Astrocyte (in vitro differentiated cells and primary cell): ENCODE data around the gene PHOSPHO2. TPM values are rescaled to one million over a fixed set of nuclear protein-coding genes. Genes with fewer than 3 reads are reported as not detected.

Experiments
- DNase-seq: peaks from one replicate; pipeline ENCODE4 v3.0.0-alpha.2; 2010; ENCODE audit warnings: low read depth
- FAIRE-seq: peaks from 2 replicates; lab custom pipeline; 2011; peaks lifted over from hg19 to GRCh38; lab: Jason Lieb, UNC
- H2AFZ ChIP-seq: 2 replicates; pipeline ENCODE4 v1.6.0; 2012; ENCODE audit warnings: low read depth, low read length, inconsistent platforms
- H3K27ac ChIP-seq: 2 replicates; pipeline ENCODE4 v1.5.1; 2011; ENCODE audit warnings: low read depth, low read length, inconsistent platforms
- H3K27me3 ChIP-seq: 2 replicates; pipeline ENCODE4 v1.6.0; 2011; ENCODE audit warnings: low read length, inconsistent platforms; ENCODE audit not compliant: insufficient read depth
- H3K36me3 ChIP-seq: 2 replicates; pipeline ENCODE4 v1.5.1; 2011; ENCODE audit warnings: low read length, inconsistent platforms; ENCODE audit not compliant: insufficient read depth
- H3K4me1 ChIP-seq: 2 replicates; pipeline ENCODE4 v1.5.1; 2011; ENCODE audit warnings: low read length, inconsistent platforms; ENCODE audit not compliant: insufficient read depth
- H3K4me2 ChIP-seq: 2 replicates; pipeline ENCODE4 v1.6.0; 2012; ENCODE audit warnings: low read length, inconsistent platforms
- H3K4me3 ChIP-seq: 2 replicates; pipeline ENCODE4 v1.5.1; 2011; ENCODE audit warnings: low read depth, mild to moderate bottlenecking, low read length, inconsistent platforms; ENCODE audit not compliant: insufficient read depth
- H3K79me2 ChIP-seq: 2 replicates; pipeline ENCODE4 v1.6.0; 2012; ENCODE audit warnings: mild to moderate bottlenecking, low read length, inconsistent platforms; ENCODE audit not compliant: insufficient read depth
- H3K9ac ChIP-seq: 2 replicates; pipeline ENCODE4 v1.6.0; 2012; ENCODE audit warnings: mild to moderate bottlenecking, low read length, inconsistent platforms
- H3K9me3 ChIP-seq: 2 replicates; pipeline ENCODE4 v1.5.1; 2012; ENCODE audit warnings: low read depth, mild to moderate bottlenecking, low read length, inconsistent platforms; ENCODE audit not compliant: insufficient read depth
- H4K20me1 ChIP-seq: 2 replicates; pipeline ENCODE4 v1.6.0; 2012; ENCODE audit warnings: low read length, inconsistent platforms; ENCODE audit not compliant: insufficient read depth
- H3K27ac Mint-ChIP-seq: one replicate; pipeline ENCODE4 v1.8.0; 2021; ENCODE audit warnings: mild to moderate bottlenecking, mixed read lengths; ENCODE audit not compliant: unreplicated experiment
- H3K27me3 Mint-ChIP-seq: one replicate; pipeline ENCODE4 v1.8.0; 2021; ENCODE audit warnings: low read depth, mixed read lengths; ENCODE audit not compliant: unreplicated experiment
- H3K36me3 Mint-ChIP-seq: one replicate; pipeline ENCODE4 v1.8.0; 2021; ENCODE audit warnings: low read depth, mixed read lengths; ENCODE audit not compliant: unreplicated experiment
- H3K4me1 Mint-ChIP-seq: one replicate; pipeline ENCODE4 v1.8.0; 2021; ENCODE audit warnings: low read depth, mixed read lengths; ENCODE audit not compliant: unreplicated experiment
- H3K4me3 Mint-ChIP-seq: one replicate; pipeline ENCODE4 v1.8.0; 2021; ENCODE audit warnings: mild to moderate bottlenecking, moderate library complexity, mixed read lengths; ENCODE audit not compliant: unreplicated experiment
- H3K9me3 Mint-ChIP-seq: one replicate; pipeline ENCODE4 v1.8.0; 2021; ENCODE audit warnings: mild to moderate bottlenecking, mixed read lengths; ENCODE audit not compliant: unreplicated experiment
- EZH2 ChIP-seq: IDR thresholded peaks from 2 replicates; pipeline ENCODE4 v1.6.1; 2012; ENCODE audit warnings: mild to moderate bottlenecking, low read length, inconsistent platforms; ENCODE audit not compliant: insufficient read depth
- total RNA-seq: library from RNA; stranded (reverse); gene quantifications from 2 replicates; pipeline ENCODE4 v1.2.1, GENCODE V29; 2021
- TF ChIP-seq, protein P1 (sequence below): IDR thresholded peaks from 2 replicates; pipeline ENCODE4 v1.5.1; 2011; ENCODE audit warnings: low read depth, mild to moderate bottlenecking, inconsistent platforms, low read length, moderate library complexity; ENCODE audit not compliant: insufficient read depth

Gene PHOSPHO2
- total RNA-seq, 1 donor from 2014 or later = 3.0 TPM

DNA sequence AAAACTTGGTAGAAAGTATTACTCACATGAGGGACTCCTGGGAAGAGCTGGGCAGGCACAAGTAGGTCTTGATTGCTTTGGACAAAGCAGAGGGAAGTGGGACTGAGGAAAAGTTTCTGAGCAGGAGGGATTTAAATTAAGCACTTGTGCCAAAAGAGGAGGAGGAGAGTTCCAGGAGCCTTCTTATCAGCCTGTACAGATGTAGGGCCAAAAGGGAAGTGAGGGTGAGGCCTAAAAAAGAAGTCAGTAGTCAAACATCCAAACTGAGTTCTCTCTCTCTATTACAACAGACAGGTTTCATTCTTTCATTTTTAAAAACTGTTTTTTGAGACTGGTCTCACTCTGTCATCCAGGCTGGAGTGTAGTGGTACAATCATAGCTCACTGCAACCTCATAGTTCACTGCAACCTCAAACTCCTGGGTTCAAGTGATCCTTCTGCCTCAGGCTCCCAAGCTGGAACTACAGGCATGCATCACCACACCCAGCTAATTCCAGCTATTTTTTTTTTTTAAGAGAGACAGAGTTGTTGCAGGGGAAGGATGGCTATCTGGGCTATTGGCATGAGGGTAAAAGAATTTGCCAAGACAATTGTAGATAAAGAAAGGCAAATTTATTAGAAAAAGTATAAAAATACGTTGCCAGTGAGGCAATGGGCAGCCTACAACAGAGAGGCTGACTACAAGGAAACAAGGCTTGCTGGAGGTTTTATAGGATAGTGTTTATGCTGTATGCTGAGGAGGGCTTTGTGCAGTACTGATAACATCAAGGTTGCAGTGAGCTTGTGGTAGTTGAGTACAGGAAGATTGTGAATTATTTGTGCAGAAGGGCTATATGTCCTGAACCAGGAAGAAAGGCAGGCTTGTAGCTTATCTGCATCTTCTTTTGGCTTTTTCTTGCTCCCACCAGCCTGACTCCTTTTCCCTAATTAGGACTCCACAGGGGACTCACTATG lies 29.0 kb upstream of the PHOSPHO2 start:
- Mint-ChIP-seq H3K27ac (peak overlapping the region; percentile 1), H3K9me3 (no peaks in the 10 kb centered on the region), H3K4me1 (peaks cover 7% of the 10 kb centered on the region), H3K36me3 (no peaks in the 10 kb centered on the region), H3K27me3 (peaks cover 2% of the 10 kb centered on the region), H3K4me3 (no peak overlapping the region)
- H3K27ac ChIP-seq = no peak overlapping the region
- no peak for TF ChIP-seq EZH2
- TF ChIP-seq, protein P1, sequence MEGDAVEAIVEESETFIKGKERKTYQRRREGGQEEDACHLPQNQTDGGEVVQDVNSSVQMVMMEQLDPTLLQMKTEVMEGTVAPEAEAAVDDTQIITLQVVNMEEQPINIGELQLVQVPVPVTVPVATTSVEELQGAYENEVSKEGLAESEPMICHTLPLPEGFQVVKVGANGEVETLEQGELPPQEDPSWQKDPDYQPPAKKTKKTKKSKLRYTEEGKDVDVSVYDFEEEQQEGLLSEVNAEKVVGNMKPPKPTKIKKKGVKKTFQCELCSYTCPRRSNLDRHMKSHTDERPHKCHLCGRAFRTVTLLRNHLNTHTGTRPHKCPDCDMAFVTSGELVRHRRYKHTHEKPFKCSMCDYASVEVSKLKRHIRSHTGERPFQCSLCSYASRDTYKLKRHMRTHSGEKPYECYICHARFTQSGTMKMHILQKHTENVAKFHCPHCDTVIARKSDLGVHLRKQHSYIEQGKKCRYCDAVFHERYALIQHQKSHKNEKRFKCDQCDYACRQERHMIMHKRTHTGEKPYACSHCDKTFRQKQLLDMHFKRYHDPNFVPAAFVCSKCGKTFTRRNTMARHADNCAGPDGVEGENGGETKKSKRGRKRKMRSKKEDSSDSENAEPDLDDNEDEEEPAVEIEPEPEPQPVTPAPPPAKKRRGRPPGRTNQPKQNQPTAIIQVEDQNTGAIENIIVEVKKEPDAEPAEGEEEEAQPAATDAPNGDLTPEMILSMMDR = no peak
- H3K9ac ChIP-seq = no peak overlapping the region
- DNase-seq = peak; percentile 6
- H4K20me1 ChIP-seq = no peaks in the 10 kb centered on the region
- H2AFZ ChIP-seq = no peak overlapping the region
- no peak overlapping the region for H3K4me2 ChIP-seq
- no peak overlapping the region for H3K4me3 ChIP-seq
- FAIRE-seq = no peak
- no peaks in the 10 kb centered on the region for H3K36me3 ChIP-seq
- H3K27me3 ChIP-seq = no peaks in the 10 kb centered on the region
- no peaks in the 10 kb centered on the region for H3K79me2 ChIP-seq
- H3K4me1 ChIP-seq = no peaks in the 10 kb centered on the region
- H3K9me3 ChIP-seq = no peaks in the 10 kb centered on the region

DNA sequence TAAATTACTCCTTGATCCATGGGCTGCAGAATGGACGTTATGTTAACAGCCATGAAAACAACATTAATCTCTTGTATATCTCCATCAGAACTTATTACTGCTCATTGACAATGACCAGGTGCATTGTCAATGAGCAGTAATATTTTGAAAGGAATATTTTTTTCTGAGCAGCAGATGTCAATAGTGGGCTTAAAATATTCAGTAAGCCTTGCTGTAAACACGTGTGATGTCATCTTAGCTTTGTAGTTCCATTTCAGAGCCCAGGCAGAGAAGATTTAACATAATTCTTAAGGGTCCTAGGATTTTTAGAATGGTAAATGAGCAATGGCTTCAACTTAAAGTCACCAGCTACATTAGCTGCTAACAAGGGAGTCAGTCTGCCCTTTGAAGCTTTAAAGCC lies 26.7 kb upstream of the PHOSPHO2 start:
- Histone ChIP-seq H3K27me3 (no peaks in the 10 kb centered on the region), H3K4me1 (no peaks in the 10 kb centered on the region), H3K9me3 (no peaks in the 10 kb centered on the region), H3K9ac (no peak overlapping the region), H3K79me2 (no peaks in the 10 kb centered on the region), H3K4me2 (no peak overlapping the region), H3K36me3 (no peaks in the 10 kb centered on the region), H4K20me1 (no peaks in the 10 kb centered on the region), H3K27ac (no peak overlapping the region), H2AFZ (no peak overlapping the region), H3K4me3 (no peak overlapping the region)
- FAIRE-seq (no peak), DNase-seq (no peak)
- no peak for TF ChIP-seq EZH2
- TF ChIP-seq, protein P1 = no peak
- H3K4me1 Mint-ChIP-seq = peaks cover 7% of the 10 kb centered on the region
- no peaks in the 10 kb centered on the region for H3K9me3 Mint-ChIP-seq
- no peak overlapping the region for H3K27ac Mint-ChIP-seq
- H3K27me3 Mint-ChIP-seq = no peaks in the 10 kb centered on the region
- no peaks in the 10 kb centered on the region for H3K36me3 Mint-ChIP-seq
- H3K4me3 Mint-ChIP-seq = no peak overlapping the region

DNA sequence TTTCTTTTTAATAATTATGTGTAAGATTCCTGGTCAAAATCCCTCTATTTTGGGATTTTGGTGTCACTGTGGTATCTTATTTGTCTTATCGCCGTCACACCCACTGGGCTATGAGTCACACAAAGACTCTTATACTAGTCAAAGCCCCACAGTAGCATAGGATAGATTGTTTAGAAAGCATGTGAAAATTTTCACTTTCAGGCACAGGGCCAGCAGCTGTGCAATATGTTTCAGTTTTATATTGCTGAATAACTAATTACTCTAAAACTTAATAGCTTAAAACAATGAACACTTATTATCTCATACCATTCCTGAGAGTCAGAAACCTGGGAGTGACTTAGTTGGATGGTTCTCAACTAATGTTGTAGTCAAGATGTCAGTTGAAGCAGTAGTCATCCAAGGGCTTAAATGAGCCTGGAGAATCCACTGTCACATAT lies 24.0 kb upstream of the PHOSPHO2 start:
- FAIRE-seq (no peak), DNase-seq (peak; percentile 56)
- H3K9me3 Mint-ChIP-seq = no peaks in the 10 kb centered on the region
- no peaks in the 10 kb centered on the region for H3K4me1 Mint-ChIP-seq
- no peak overlapping the region for H3K4me3 ChIP-seq
- no peak overlapping the region for H3K27ac Mint-ChIP-seq
- no peaks in the 10 kb centered on the region for H3K79me2 ChIP-seq
- TF ChIP-seq, protein P1 = no peak
- TF ChIP-seq EZH2 = no peak
- no peak overlapping the region for H3K9ac ChIP-seq
- no peaks in the 10 kb centered on the region for H3K36me3 ChIP-seq
- H3K4me3 Mint-ChIP-seq = no peak overlapping the region
- H2AFZ ChIP-seq = no peak overlapping the region
- no peak overlapping the region for H3K27ac ChIP-seq
- H3K27me3 Mint-ChIP-seq = no peaks in the 10 kb centered on the region
- no peaks in the 10 kb centered on the region for H3K4me1 ChIP-seq
- no peak overlapping the region for H3K4me2 ChIP-seq
- no peaks in the 10 kb centered on the region for H4K20me1 ChIP-seq
- no peaks in the 10 kb centered on the region for H3K9me3 ChIP-seq
- H3K36me3 Mint-ChIP-seq = no peaks in the 10 kb centered on the region
- no peaks in the 10 kb centered on the region for H3K27me3 ChIP-seq
